GM23248 (cell line): ENCODE results near the gene IRS4.

Experiments used
- EZH2 ChIP-seq: fragments of 200-600 bp; sonication (generic); IDR thresholded peaks from 2 replicates; pipeline ENCODE4 v1.6.1; 2018; ENCODE audit warnings: antibody characterized with exemption, mild to moderate bottlenecking; ENCODE audit not compliant: insufficient read depth, poor library complexity, severe bottlenecking
- EZH2phosphoT487 ChIP-seq: fragments of 200-600 bp; sonication (generic); IDR thresholded peaks from 2 replicates; pipeline ENCODE4 v1.6.1; 2018; ENCODE audit warnings: antibody characterized with exemption, moderate library complexity, mild to moderate bottlenecking, low read depth; ENCODE audit not compliant: insufficient read depth

DNA sequence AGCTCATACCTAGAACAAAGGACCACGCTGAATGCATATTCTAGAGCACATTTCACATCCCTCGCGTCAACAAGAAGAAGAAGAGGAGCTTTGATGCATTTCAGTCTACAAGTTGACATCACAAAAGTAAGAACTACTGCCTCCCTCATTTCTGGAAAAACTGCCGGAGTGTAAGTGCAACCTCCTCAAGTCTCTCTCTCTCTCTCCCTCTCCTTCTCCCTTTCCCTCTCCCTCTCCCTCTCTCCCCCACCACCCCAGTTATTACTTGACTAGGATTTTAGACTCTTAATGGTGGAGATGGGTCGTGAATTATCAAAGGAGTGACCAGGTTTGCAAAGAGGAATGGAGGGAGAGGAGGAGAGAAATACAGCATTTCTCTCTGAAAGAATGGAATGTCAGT, 1.4 kb upstream of the IRS4 start:
- TF ChIP-seq EZH2 (no peak), EZH2phosphoT487 (no peak)
